ENCODE data around the gene KATNIP. TPM values are rescaled to one million over a fixed set of nuclear protein-coding genes. Genes with fewer than 3 reads are reported as not detected.

The KATNIP gene
- 20.5 to 25.3 TPM (median 23.2 TPM) in 3 replicates for total RNA-seq
- long read RNA-seq, partial matches to known transcripts: 6 of 10 reads
- long read RNA-seq, other reads (novel, unspliced or antisense): 4 of 10 reads

DNA sequence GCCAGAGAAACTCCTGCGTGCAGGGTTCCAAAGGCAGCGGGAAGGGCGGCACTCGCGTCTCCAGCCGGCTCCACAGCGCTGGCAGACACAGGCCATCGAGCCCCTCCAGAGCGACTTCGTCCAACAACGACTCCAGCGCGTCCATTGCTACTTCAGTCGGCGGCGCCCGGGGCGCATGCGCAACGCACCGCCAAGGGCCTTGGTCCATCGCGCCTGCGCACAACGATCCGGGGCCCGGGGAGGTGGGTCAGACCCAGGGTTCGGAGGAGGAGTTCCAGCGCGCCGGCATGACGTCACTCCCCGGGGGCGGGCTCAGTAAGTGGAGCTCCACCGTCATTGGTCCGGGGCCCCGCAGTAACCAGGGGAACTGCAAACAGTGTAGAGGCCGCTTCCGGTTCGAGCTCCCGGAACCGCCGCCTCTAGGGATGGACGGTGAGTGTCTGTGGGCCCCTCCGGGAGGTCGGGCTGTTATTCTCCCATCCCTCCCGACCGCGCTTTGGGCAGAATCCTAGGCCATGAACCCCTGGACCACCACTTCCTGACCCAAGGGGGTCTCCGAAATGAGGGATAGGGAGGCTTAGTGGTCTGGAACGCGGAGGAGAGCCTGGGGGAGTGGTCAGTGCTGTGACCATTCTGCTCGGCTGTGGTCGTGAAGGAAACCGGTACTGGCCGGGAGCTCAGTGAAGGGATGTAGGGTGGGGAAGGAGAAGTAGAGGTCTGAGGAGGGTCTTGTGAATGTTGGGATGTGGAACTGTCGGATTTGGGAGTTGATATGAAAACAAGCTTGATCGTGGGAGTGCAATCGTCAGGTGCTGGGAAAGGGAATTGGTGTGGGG is at the start of gene KATNIP, which contains the start of gene GTF3C1:
KATNIP (plus strand) TSS at position 399 of the 836 bp plus-strand sequence; CDS start at position 426, 27 bp downstream.
GTF3C1 (minus strand) TSS at position 168 of the 836 bp plus-strand sequence; CDS start at position 145, 23 bp downstream.
- DNase-seq (ENCODE audit: low spot score): peak; percentile 100
- Mint-ChIP-seq H3K36me3 (ENCODE audit: low read depth) (peaks cover 4% of the 10 kb centered on the region), H3K4me3 (ENCODE audit: unreplicated experiment) (peak within 1 kb of the TSS; percentile 99), H3K27me3 (ENCODE audit: low read depth) (no peaks in the 10 kb centered on the region), H3K4me1 (ENCODE audit: low read depth) (peaks cover 41% of the 10 kb centered on the region), H3K27ac (ENCODE audit: unreplicated experiment) (peak within 1 kb of the TSS; percentile 99), H3K9me3 (ENCODE audit: low read depth) (no peaks in the 10 kb centered on the region)
- TF ChIP-seq, protein P1, sequence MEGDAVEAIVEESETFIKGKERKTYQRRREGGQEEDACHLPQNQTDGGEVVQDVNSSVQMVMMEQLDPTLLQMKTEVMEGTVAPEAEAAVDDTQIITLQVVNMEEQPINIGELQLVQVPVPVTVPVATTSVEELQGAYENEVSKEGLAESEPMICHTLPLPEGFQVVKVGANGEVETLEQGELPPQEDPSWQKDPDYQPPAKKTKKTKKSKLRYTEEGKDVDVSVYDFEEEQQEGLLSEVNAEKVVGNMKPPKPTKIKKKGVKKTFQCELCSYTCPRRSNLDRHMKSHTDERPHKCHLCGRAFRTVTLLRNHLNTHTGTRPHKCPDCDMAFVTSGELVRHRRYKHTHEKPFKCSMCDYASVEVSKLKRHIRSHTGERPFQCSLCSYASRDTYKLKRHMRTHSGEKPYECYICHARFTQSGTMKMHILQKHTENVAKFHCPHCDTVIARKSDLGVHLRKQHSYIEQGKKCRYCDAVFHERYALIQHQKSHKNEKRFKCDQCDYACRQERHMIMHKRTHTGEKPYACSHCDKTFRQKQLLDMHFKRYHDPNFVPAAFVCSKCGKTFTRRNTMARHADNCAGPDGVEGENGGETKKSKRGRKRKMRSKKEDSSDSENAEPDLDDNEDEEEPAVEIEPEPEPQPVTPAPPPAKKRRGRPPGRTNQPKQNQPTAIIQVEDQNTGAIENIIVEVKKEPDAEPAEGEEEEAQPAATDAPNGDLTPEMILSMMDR (IDR thresholded peaks at IDR 0.05): no peak

- Mint-ChIP-seq H3K27ac (ENCODE audit: unreplicated experiment) (no peak overlapping the region), H3K27me3 (ENCODE audit: low read depth) (no peaks in the 10 kb centered on the region), H3K4me1 (ENCODE audit: low read depth) (no peaks in the 10 kb centered on the region), H3K9me3 (ENCODE audit: low read depth) (no peaks in the 10 kb centered on the region), H3K4me3 (ENCODE audit: unreplicated experiment) (no peak overlapping the region), H3K36me3 (ENCODE audit: low read depth) (peaks cover 69% of the 10 kb centered on the region)
- DNase-seq (ENCODE audit: low spot score): no peak
- TF ChIP-seq, protein P1 (IDR thresholded peaks at IDR 0.05): no peak
Observed at GRCh38 chr16:27500801-27501200, 49.1 kb upstream of the KATNIP start.

DNA sequence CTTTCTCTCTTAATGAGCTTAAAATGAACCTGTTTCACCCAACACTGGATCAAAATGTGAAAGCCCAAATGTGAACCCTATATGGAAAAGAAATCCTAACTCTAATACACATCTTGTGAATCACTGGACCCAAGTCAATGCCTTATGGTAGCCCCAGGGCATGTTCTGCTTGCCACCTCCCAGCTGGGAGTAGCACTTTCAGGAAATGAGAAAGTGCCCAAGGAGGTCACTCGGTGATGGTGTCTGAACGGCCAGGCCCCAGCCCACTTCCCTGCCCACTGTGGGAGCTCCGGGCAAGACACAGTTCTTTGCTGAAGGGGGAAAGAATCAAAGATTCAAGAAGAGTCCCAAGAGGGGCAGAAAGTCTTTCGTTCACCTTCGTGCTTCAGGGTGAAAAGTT is 46.3 kb upstream of the KATNIP start:
- Mint-ChIP-seq H3K4me3 (ENCODE audit: unreplicated experiment) (no peak overlapping the region), H3K9me3 (ENCODE audit: low read depth) (no peaks in the 10 kb centered on the region), H3K27ac (ENCODE audit: unreplicated experiment) (no peak overlapping the region), H3K27me3 (ENCODE audit: low read depth) (no peaks in the 10 kb centered on the region), H3K4me1 (ENCODE audit: low read depth) (no peaks in the 10 kb centered on the region), H3K36me3 (ENCODE audit: low read depth) (peaks cover 71% of the 10 kb centered on the region)
- TF ChIP-seq, protein P1 (IDR thresholded peaks at IDR 0.05): no peak
- no peak for DNase-seq (ENCODE audit: low spot score)

DNA sequence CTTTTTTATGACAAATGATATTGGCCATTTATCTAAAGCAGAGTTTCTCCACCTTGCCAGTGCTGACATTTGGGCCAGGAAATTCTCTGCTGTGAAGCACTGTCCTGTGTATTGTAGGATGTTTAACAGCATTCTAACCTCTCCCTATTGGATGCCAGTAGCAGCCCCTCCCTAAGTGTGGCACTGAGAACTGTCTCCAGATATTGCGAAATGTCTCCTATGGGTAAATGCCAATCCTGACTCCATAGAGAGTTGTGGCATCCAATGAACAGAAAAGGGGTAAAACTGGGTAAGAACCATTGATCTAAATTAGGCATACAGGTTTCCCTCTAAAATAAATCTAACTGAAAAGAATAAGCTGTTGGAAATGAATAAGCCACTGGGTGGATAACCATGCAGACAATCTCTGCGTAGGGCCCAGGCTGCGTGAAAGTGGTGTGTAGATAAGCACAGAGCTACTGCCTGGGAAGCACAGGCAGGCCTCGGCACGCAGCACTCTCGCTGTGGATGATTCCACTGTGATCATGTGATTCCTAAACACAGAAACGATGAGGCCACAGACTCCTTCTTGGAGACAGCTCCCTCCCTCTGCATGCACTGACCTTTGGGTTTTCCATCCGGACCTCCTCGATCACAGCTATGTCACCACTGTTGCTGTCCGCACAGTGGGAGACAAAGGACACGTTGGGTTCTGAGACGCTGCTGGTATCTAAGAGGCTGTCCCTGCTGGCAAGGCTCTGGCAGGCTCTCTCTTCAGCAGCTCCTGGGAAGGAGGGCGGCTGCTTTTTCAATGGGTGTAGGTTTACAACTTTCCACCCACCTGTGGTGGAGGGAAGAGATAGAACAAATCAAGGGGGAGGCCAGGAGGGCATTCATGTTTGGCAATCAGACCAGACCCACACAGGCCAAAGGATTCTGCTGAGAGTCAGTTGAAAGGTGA is 44.4 kb upstream of the KATNIP start:
- Mint-ChIP-seq H3K36me3 (ENCODE audit: low read depth) (peaks cover 65% of the 10 kb centered on the region), H3K27ac (ENCODE audit: unreplicated experiment) (peak overlapping the region; percentile 49), H3K4me1 (ENCODE audit: low read depth) (no peaks in the 10 kb centered on the region), H3K9me3 (ENCODE audit: low read depth) (no peaks in the 10 kb centered on the region), H3K27me3 (ENCODE audit: low read depth) (no peaks in the 10 kb centered on the region), H3K4me3 (ENCODE audit: unreplicated experiment) (no peak overlapping the region)
- TF ChIP-seq, protein P1 (IDR thresholded peaks at IDR 0.05): no peak
- no peak for DNase-seq (ENCODE audit: low spot score)

GRCh38 chr16:27506771-27507170 is 43.2 kb upstream of the KATNIP start:
- TF ChIP-seq, protein P1 (IDR thresholded peaks at IDR 0.05): no peak
- Mint-ChIP-seq H3K4me1 (ENCODE audit: low read depth) (no peaks in the 10 kb centered on the region), H3K27ac (ENCODE audit: unreplicated experiment) (no peak overlapping the region), H3K9me3 (ENCODE audit: low read depth) (no peaks in the 10 kb centered on the region), H3K4me3 (ENCODE audit: unreplicated experiment) (no peak overlapping the region), H3K36me3 (ENCODE audit: low read depth) (peaks cover 59% of the 10 kb centered on the region), H3K27me3 (ENCODE audit: low read depth) (no peaks in the 10 kb centered on the region)
- DNase-seq (ENCODE audit: low spot score): no peak
